KMS-11 (cell line): ENCODE measurements around the gene TMPRSS9.

Source experiments
- H2AFZ ChIP-seq: fragments of 200-600 bp; sonication (generic); 2 replicates; pipeline ENCODE4 v1.6.1; 2016; ENCODE audit warnings: antibody characterized with exemption, mixed run types, low read depth
- H3K27ac ChIP-seq: fragments of 200-600 bp; sonication (generic); 2 replicates; pipeline ENCODE4 v1.6.1; 2016; ENCODE audit warnings: mild to moderate bottlenecking, mixed run types
- H3K27me3 ChIP-seq: fragments of 200-600 bp; sonication (generic); 2 replicates; pipeline ENCODE4 v1.6.1; 2017; ENCODE audit warnings: mild to moderate bottlenecking, low read depth, mixed run types, moderate library complexity; ENCODE audit not compliant: insufficient read depth
- H3K36me3 ChIP-seq: fragments of 200-600 bp; sonication (generic); 2 replicates; pipeline ENCODE4 v1.6.1; 2017; ENCODE audit warnings: mild to moderate bottlenecking, mixed run types; ENCODE audit not compliant: insufficient read depth
- H3K4me1 ChIP-seq: fragments of 200-600 bp; sonication (generic); 2 replicates; pipeline ENCODE4 v1.6.1; 2016; ENCODE audit warnings: mild to moderate bottlenecking, low read depth, mixed run types; ENCODE audit not compliant: poor library complexity, severe bottlenecking
- H3K4me2 ChIP-seq: fragments of 200-600 bp; sonication (generic); 2 replicates; pipeline ENCODE4 v1.7.0; 2016; ENCODE audit warnings: mild to moderate bottlenecking, mixed run types
- H3K4me3 ChIP-seq: fragments of 200-600 bp; sonication (generic); IDR thresholded peaks from 2 replicates; pipeline ENCODE4 v1.6.1; 2017; ENCODE audit warnings: low read depth, low read length, mixed read lengths; ENCODE audit not compliant: insufficient read depth
- H3K79me2 ChIP-seq: fragments of 200-600 bp; sonication (generic); 2 replicates; pipeline ENCODE4 v1.6.1; 2016; ENCODE audit warnings: low read depth, mixed run types; ENCODE audit not compliant: insufficient read depth
- H3K9ac ChIP-seq: fragments of 200-600 bp; sonication (generic); 2 replicates; pipeline ENCODE4 v1.6.1; 2016; ENCODE audit warnings: mild to moderate bottlenecking, mixed run types
- H4K20me1 ChIP-seq: fragments of 200-600 bp; sonication (generic); 2 replicates; pipeline ENCODE4 v1.6.1; 2016; ENCODE audit warnings: mild to moderate bottlenecking, mixed run types; ENCODE audit not compliant: insufficient read depth
- TF ChIP-seq, protein P1 (sequence below): fragments of 200-600 bp; sonication (generic); conservative IDR thresholded peaks from 2 replicates; pipeline ENCODE4 v1.6.1; 2017; ENCODE audit warnings: low read depth, mild to moderate bottlenecking, antibody characterized with exemption, low read length, moderate library complexity, mixed read lengths

TMPRSS9 gene

DNA sequence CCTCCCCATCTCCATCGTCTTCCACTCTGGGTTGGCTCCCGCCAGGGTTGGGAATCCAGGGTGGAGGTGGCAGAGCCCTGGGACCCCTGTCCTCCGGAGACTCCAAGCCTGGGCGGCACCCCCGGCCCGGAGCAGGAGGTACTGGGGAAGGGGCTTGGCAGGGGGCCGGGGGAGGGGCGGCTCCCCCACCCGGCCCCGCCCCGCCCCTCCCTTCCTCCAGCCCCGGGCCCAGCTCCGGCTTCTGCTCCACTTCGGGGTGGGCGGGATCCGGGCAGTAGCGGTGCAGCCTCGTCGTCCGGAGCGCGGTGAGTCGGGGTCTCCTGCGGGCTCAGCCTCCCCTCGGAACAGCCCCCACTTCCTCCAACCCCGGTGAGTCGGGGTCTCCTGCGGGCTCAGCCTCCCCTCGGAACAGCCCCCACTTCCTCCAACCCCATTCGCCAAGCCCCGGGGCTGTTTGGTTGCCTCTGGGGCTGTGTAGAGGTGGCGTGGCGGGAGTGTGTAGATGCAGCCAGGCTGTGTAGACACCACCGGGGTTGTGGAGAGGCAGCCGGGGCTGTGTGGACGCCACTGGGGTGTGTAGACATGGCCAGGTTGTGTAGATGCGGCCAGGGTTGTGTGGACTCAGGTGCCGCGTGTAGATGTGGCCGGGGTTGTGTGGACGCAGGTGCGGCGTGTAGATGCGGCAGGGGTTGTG, at the start of gene TMPRSS9:
Gene TMPRSS9, plus strand, starts transcription at position 274 of the 694 bp plus-strand sequence. CDS start 29,521 bp downstream, outside the sequence.
- TF ChIP-seq, protein P1, sequence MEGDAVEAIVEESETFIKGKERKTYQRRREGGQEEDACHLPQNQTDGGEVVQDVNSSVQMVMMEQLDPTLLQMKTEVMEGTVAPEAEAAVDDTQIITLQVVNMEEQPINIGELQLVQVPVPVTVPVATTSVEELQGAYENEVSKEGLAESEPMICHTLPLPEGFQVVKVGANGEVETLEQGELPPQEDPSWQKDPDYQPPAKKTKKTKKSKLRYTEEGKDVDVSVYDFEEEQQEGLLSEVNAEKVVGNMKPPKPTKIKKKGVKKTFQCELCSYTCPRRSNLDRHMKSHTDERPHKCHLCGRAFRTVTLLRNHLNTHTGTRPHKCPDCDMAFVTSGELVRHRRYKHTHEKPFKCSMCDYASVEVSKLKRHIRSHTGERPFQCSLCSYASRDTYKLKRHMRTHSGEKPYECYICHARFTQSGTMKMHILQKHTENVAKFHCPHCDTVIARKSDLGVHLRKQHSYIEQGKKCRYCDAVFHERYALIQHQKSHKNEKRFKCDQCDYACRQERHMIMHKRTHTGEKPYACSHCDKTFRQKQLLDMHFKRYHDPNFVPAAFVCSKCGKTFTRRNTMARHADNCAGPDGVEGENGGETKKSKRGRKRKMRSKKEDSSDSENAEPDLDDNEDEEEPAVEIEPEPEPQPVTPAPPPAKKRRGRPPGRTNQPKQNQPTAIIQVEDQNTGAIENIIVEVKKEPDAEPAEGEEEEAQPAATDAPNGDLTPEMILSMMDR, result no peak
- Histone ChIP-seq H3K4me3 (no peak within 1 kb of the TSS), H3K4me2 (no peak within 1 kb of the TSS)

DNA sequence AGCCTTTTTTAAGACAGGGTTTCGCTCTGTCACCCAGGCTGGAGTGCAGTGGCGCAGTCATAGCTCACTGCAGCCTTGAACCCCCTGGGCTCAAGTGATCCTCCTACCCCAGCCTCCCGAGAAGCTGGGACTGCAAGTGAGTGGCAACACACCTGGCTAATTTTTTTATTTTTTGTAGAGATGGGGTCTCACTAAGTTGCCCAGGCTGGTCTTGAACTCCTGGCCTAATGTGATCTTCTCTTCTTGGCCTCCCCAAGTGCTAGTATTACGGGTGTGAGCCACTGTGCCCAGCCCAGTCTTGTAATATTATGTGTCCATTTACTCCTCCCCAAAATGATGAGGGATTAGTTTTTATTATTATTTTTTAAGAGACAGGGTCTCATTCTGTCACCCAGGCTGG, 49.0 kb upstream of the TMPRSS9 start:
- H3K27me3 ChIP-seq, result peaks cover 23% of the 10 kb centered on the region; the same call in 1 of the 2 replicates
- H3K36me3 ChIP-seq, result no peaks in the 10 kb centered on the region
- H3K4me3 ChIP-seq, result no peak overlapping the region
- no peak overlapping the region for H3K4me2 ChIP-seq
- H4K20me1 ChIP-seq, result no peaks in the 10 kb centered on the region
- no peak overlapping the region for H3K27ac ChIP-seq
- TF ChIP-seq, protein P1, result no peak
- no peak overlapping the region for H3K9ac ChIP-seq
- no peaks in the 10 kb centered on the region for H3K79me2 ChIP-seq
- no peak overlapping the region for H2AFZ ChIP-seq
- peaks cover 6% of the 10 kb centered on the region for H3K4me1 ChIP-seq

More for the DNA sequence above, at the start of gene TMPRSS9:
- Histone ChIP-seq H3K27me3 (no peaks in the 10 kb centered on the region; the same call in 1 of the 2 replicates), H3K9ac (no peak within 1 kb of the TSS), H3K79me2 (no peaks in the 10 kb centered on the region), H4K20me1 (no peaks in the 10 kb centered on the region), H3K36me3 (no peaks in the 10 kb centered on the region), H2AFZ (no peak within 1 kb of the TSS), H3K27ac (no peak within 1 kb of the TSS), H3K4me1 (no peaks in the 10 kb centered on the region)

DNA sequence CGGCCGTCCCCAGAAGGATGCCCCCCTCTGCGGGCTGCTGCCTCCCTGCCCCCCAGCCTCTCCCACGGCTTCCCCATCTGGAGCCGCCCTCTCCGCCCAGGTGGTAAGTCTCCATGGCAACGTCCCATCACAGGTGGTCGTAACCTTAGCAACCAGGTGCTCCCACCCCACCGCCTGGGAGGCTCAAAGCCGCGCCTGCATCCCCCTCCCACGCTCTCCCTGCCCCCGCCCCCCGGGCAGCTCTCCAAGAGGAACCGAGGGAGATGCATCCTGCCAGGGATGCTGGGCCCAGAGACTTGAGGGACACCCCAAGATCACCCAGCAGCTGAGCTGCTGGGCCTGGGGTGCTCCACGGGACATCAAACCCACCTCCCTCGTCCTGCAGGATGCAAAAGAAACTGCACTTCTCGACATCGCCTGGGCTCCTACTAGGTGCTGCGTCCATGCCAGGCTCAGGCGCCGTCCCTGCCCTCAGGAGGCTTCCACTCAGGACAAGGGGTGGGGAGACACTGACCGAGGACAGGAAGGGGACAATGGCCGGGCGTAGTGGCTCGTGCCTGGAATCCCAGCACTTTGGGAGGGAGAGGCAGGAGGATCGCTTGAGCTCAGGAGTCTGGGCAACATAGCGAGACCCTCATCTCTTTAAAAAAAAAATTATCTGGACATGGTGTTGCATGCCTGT, 47.1 kb upstream of the TMPRSS9 start:
- Histone ChIP-seq H3K36me3 (no peaks in the 10 kb centered on the region), H3K4me2 (no peak overlapping the region), H3K4me3 (no peak overlapping the region), H3K79me2 (no peaks in the 10 kb centered on the region), H3K27me3 (peaks cover 13% of the 10 kb centered on the region; the same call in 1 of the 2 replicates), H3K27ac (no peak overlapping the region), H3K4me1 (peaks cover 6% of the 10 kb centered on the region), H4K20me1 (no peaks in the 10 kb centered on the region), H3K9ac (no peak overlapping the region), H2AFZ (no peak overlapping the region)
- TF ChIP-seq, protein P1, result no peak

DNA sequence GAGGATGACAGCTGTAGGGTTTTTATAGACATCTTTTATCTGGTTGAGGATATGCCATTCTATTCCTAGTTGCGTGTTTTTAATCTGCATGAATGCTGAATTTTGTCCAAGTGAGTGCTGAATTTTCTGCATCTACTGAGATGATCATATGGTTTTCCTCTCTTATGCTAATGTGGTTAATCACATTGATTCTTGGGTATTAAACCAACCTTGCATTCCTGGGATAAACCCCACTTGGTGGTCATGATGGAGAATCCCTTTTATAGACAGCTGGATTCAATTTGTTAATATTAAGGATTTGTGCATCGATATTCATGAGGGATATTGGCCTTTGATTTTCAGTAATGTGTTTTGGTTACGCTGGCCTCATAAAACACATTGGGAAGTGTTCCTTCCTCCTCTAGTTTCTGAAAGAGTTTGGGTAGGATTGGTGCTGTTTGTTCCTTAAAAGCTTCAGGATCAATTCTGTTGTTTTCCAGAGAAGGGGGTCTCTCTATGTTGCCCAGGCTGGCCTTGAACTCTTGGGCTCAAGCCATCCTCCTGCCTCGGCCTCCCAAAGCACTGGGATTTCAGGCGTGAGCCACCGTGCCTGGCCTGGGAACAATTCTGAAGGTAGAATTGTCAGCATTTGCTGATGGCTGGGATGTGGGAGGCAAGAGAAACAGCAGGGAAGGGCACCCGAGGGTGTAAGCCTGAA, 44.8 kb upstream of the TMPRSS9 start:
- no peaks in the 10 kb centered on the region for H3K4me1 ChIP-seq
- TF ChIP-seq, protein P1, result no peak
- H3K27me3 ChIP-seq, result peaks cover 4% of the 10 kb centered on the region; the same call in 1 of the 2 replicates
- H3K4me2 ChIP-seq, result no peak overlapping the region
- H4K20me1 ChIP-seq, result no peaks in the 10 kb centered on the region
- no peak overlapping the region for H2AFZ ChIP-seq
- no peak overlapping the region for H3K9ac ChIP-seq
- no peak overlapping the region for H3K4me3 ChIP-seq
- no peak overlapping the region for H3K27ac ChIP-seq
- H3K36me3 ChIP-seq, result no peaks in the 10 kb centered on the region
- no peaks in the 10 kb centered on the region for H3K79me2 ChIP-seq
